Measurements from ENCODE around the gene ZNF428. TPM values are rescaled to one million over a fixed set of nuclear protein-coding genes. Genes with fewer than 3 reads are reported as not detected.

Gene ZNF428
- total and polyA plus RNA-seq, 11 donors, result 25.1 to 64.5 (median 31.3) TPM

GRCh38 chr19:43575156-43575950 is 44.1 kb downstream of the ZNF428 start, which contains the start of the genes PINLYP and XRCC1:
TSS of gene PINLYP (plus strand) at chr19:43575801. CDS start at chr19:43577192, 1,391 bp downstream.
TSS of gene XRCC1 (minus strand) at chr19:43575527. CDS start at chr19:43575458, 69 bp downstream.
- no peaks in the 10 kb centered on the region for H3K27me3 ChIP-seq
- H3K27ac ChIP-seq, result peak within 1 kb of the TSS in 11 of 12 donors; percentile 49 to 93 (median 83)
- no peaks in the 10 kb centered on the region for H3K9me3 ChIP-seq
- ATAC-seq, result peak; percentile 99 to 100 (median 100)
- DNase-seq, result peak; percentile 98 to 99 (median 99)
- WGBS, 4 donors, result 0% methylated on average over 49 to 51 of the region's 51 CpGs
- peak within 1 kb of the TSS; percentile 57 to 96 (median 87) for H3K4me3 ChIP-seq
- TF ChIP-seq CTCF (IDR thresholded peaks at IDR 0.05), result no peak
- TF ChIP-seq POLR2A (IDR thresholded peaks at IDR 0.05), result peak in 1 of 2 donors; percentile 57
- H3K4me1 ChIP-seq, result peaks cover 6 to 24% (median 13%) of the 10 kb centered on the region in 12 donors
- intact Hi-C loops (cut with DNase I), result loop anchor here in 7 of 10 donors (1.0 to 2.0 kb wide), 3 partner anchors 21 to 23 kb away; partner anchors contain the start of genes IRGQ (in 6 of the 7) and ZNF576 (in 6 of the 7)
- H3K36me3 ChIP-seq, result peaks cover 0 to 26% (median 11%) of the 10 kb centered on the region in 9 donors

- 31 to 37% (median 35%) methylated on average over 11 to 12 of the region's 12 CpGs for WGBS, 4 donors
- H3K4me1 ChIP-seq, result peaks cover 6 to 22% (median 13%) of the 10 kb centered on the region in 12 donors
- H3K36me3 ChIP-seq, result peaks cover 0 to 26% (median 11%) of the 10 kb centered on the region in 9 donors
- peak overlapping the region; percentile 57 to 96 (median 87) for H3K4me3 ChIP-seq
- no peak for TF ChIP-seq CTCF (IDR thresholded peaks at IDR 0.05)
- TF ChIP-seq POLR2A (IDR thresholded peaks at IDR 0.05), result no peak
- H3K27ac ChIP-seq, result peak overlapping the region in 11 of 12 donors; percentile 49 to 93 (median 83)
- no peak for ATAC-seq
- no peaks in the 10 kb centered on the region for H3K9me3 ChIP-seq
- no peak for DNase-seq
- H3K27me3 ChIP-seq, result no peaks in the 10 kb centered on the region
- intact Hi-C loops (cut with DNase I), result loop anchor here in 7 of 10 donors (1.0 to 2.0 kb wide), 4 partner anchors 22 to 39 kb away; partner anchors contain the start of genes IRGQ (in 6 of the 7) and ZNF576 (in 6 of the 7)
Measured at GRCh38 chr19:43574424-43575155, 44.8 kb downstream of the ZNF428 start.

GRCh38 chr19:43572171-43572588 is 47.2 kb downstream of the ZNF428 start:
- Histone ChIP-seq H3K27me3 (no peaks in the 10 kb centered on the region), H3K4me1 (peaks cover 6 to 22% (median 13%) of the 10 kb centered on the region in 12 donors), H3K36me3 (peaks cover 0 to 26% (median 14%) of the 10 kb centered on the region in 9 donors), H3K9me3 (no peaks in the 10 kb centered on the region), H3K27ac (no peak overlapping the region), H3K4me3 (no peak overlapping the region)
- intact Hi-C loops (cut with DNase I), result no loop called here
- ATAC-seq (no peak), DNase-seq (no peak)
- TF ChIP-seq CTCF (IDR thresholded peaks at IDR 0.05) (no peak), POLR2A (IDR thresholded peaks at IDR 0.05) (no peak)
- WGBS, 4 donors, result 83 to 87% (median 86%) methylated on average over 3 of the region's 3 CpGs

Data from heart left ventricle (tissue), 16 donors.